Stimulated activated CD8-positive, alpha-beta memory T cell treated with anti-CD3 and anti-CD28 coated beads, Interleukin-4, amount 100 ng/mL, for 48 hours (primary cell): ENCODE data around the gene MAPKAPK2.

Experiments
- DNase-seq: peaks from one replicate; pipeline ENCODE4 v3.0.0-alpha.2; 2020

The MAPKAPK2 gene

GRCh38 chr1:206661161-206661820 is 23.4 kb upstream of the MAPKAPK2 start:
- DNase-seq = no peak

- DNase-seq = no peak
These were observed 22.2 kb upstream of the MAPKAPK2 start for GRCh38 chr1:206662396-206663092.

- no peak for DNase-seq
These were observed 21.3 kb upstream of the MAPKAPK2 start for GRCh38 chr1:206663362-206663761.

GRCh38 chr1:206663832-206664652 is 20.7 kb upstream of the MAPKAPK2 start:
- peak; percentile 85 for DNase-seq

GRCh38 chr1:206664740-206665139 is 20.0 kb upstream of the MAPKAPK2 start:
- no peak for DNase-seq

- no peak for DNase-seq
These were observed 18.6 kb upstream of the MAPKAPK2 start for GRCh38 chr1:206666031-206666561.

GRCh38 chr1:206666954-206667665 is 17.6 kb upstream of the MAPKAPK2 start:
- DNase-seq = no peak

- DNase-seq = no peak
These were observed 16.4 kb upstream of the MAPKAPK2 start for GRCh38 chr1:206668351-206668750.

GRCh38 chr1:206668874-206669410 is 15.8 kb upstream of the MAPKAPK2 start:
- DNase-seq = no peak

GRCh38 chr1:206672011-206672688 is 12.6 kb upstream of the MAPKAPK2 start:
- DNase-seq = no peak

GRCh38 chr1:206672844-206673758 is 11.6 kb upstream of the MAPKAPK2 start:
- no peak for DNase-seq

GRCh38 chr1:206674236-206674635 is 10.5 kb upstream of the MAPKAPK2 start:
- no peak for DNase-seq

GRCh38 chr1:206674745-206675175 is 9.9 kb upstream of the MAPKAPK2 start:
- DNase-seq = no peak

GRCh38 chr1:206676499-206676898 is 8.2 kb upstream of the MAPKAPK2 start:
- no peak for DNase-seq

GRCh38 chr1:206678490-206678889 is 6.2 kb upstream of the MAPKAPK2 start:
- no peak for DNase-seq

GRCh38 chr1:206679738-206680211 is 4.9 kb upstream of the MAPKAPK2 start:
- DNase-seq = no peak

GRCh38 chr1:206680279-206680678 is 4.4 kb upstream of the MAPKAPK2 start:
- no peak for DNase-seq

GRCh38 chr1:206681359-206681758 is 3.3 kb upstream of the MAPKAPK2 start:
- no peak for DNase-seq

- DNase-seq = no peak
These were observed 2.6 kb upstream of the MAPKAPK2 start for GRCh38 chr1:206682111-206682510.

- DNase-seq = no peak
These were observed 1.4 kb upstream of the MAPKAPK2 start for GRCh38 chr1:206683313-206683712.

GRCh38 chr1:206684003-206684402 is 702 bp upstream of the MAPKAPK2 start:
- DNase-seq = no peak
